Esophagus muscularis mucosa (tissue), 4 donors: ENCODE data around the gene GREB1. TPM values are rescaled to one million over a fixed set of nuclear protein-coding genes. Genes with fewer than 3 reads are reported as not detected.

Experiments used
- DNase-seq: peaks from one replicate; pipeline ENCODE4 v3.0.0-alpha.2; 2017; ENCODE audit errors: extremely low spot score
- H3K27ac ChIP-seq, 4 donors: fragments of 200-600 bp; sonication (generic); replicated peaks in 1 of 4; 1 replicate in 3 of 4; 2 replicates in 1 of 4; pipeline ENCODE4 v1.5.1; 2016 to 2019; ENCODE audit warnings: mild to moderate bottlenecking in 1 of 4
- H3K27me3 ChIP-seq, 4 donors: fragments of 200-600 bp; sonication (generic); one replicate each; pipeline versions ENCODE4 v1.5.1 to v1.6.0; 2016 to 2019
- H3K36me3 ChIP-seq, 4 donors: fragments of 200-600 bp; sonication (generic); one replicate each; pipeline ENCODE4 v1.5.1; 2016 to 2019
- H3K4me1 ChIP-seq, 4 donors: fragments of 200-600 bp; sonication (generic); one replicate each; pipeline ENCODE4 v1.5.1; 2016 to 2019
- H3K4me3 ChIP-seq, 4 donors: fragments of 200-600 bp; sonication (generic); 1 replicate in 2 of 4; 2 replicates in 2 of 4; pipeline ENCODE4 v1.5.1; 2016 to 2019; ENCODE audit warnings: mild to moderate bottlenecking in 4 of 4, moderate library complexity in 1 of 4
- H3K9me3 ChIP-seq, 4 donors: fragments of 200-600 bp; sonication (generic); 1 replicate in 3 of 4; 2 replicates in 1 of 4; pipeline ENCODE4 v1.5.1; 2016 to 2019
- CTCF ChIP-seq, 3 experiments: fragments of 200-600 bp in 2 of 3; fragments of 450-650 bp in 1 of 3; sonication (generic) in 2 of 3; IDR thresholded peaks; one replicate each; pipeline ENCODE4 v1.5.1; 2017 to 2019; ENCODE audit warnings: antibody characterized with exemption in 3 of 3, mild to moderate bottlenecking in 2 of 3, moderate library complexity in 1 of 3
- EP300 ChIP-seq: sonication (generic); formaldehyde crosslinking; IDR thresholded peaks from one replicate; pipeline ENCODE4 v1.6.1; 2017; ENCODE audit warnings: antibody characterized with exemption
- POLR2A ChIP-seq: fragments of 450-650 bp; IDR thresholded peaks from one replicate; pipeline ENCODE4 v1.6.1; 2017; ENCODE audit warnings: antibody characterized with exemption, moderate library complexity, mild to moderate bottlenecking, low read depth
- POLR2AphosphoS5 ChIP-seq, 2 donors: sonication (generic); formaldehyde crosslinking; IDR thresholded peaks; one replicate each; pipeline ENCODE4 v1.6.1; 2017; ENCODE audit warnings: antibody characterized with exemption in 2 of 2
- WGBS: methylation state at CpG from one replicate; pipeline ENCODE4 v1.1.5; 2018; 5-methylcytosine and 5-hydroxymethylcytosine counted together
- intact Hi-C: fragments of 100-400 bp; cut with DNase I; formaldehyde crosslinking; loops from one replicate; pipeline ENCODE4 v1.15.1; 2023
- total RNA-seq, 4 donors: library from RNA; depleted of rRNA; stranded (reverse); fragments of >200 nt; gene quantifications; one replicate each; pipeline versions ENCODE4 v1.1.0 to v1.2.1, GENCODE V29; 2016

The GREB1 gene
- total RNA-seq, 4 donors from 2014 or later, result 3.7 to 11.0 (median 7.7) TPM

DNA sequence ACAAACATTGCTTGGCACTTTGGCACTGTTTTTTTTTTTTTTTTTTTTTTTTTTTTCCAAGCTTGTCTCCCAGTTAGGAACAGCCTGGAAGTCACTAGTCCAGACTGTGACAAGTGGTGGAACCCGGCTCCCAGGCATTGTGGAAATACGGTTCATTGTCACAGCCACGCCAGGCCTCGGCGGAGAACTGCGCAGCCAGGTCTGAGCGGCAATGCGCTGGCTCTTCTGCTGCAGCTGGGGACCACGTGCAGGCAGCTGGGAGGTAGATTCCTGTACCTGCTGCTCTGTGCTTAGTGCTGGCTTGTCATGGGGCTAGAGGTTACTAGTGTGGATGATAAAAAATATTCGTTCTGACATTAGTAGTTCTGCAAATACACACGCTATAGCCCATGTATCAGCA, 131.2 kb downstream of the GREB1 start:
- intact Hi-C loops, result no loop called here
- H3K27me3 ChIP-seq, result peaks cover 0 to 60% (median 0%) of the 10 kb centered on the region in 4 donors
- WGBS, result 78% methylated on average over 8 of the region's 11 CpGs

DNA sequence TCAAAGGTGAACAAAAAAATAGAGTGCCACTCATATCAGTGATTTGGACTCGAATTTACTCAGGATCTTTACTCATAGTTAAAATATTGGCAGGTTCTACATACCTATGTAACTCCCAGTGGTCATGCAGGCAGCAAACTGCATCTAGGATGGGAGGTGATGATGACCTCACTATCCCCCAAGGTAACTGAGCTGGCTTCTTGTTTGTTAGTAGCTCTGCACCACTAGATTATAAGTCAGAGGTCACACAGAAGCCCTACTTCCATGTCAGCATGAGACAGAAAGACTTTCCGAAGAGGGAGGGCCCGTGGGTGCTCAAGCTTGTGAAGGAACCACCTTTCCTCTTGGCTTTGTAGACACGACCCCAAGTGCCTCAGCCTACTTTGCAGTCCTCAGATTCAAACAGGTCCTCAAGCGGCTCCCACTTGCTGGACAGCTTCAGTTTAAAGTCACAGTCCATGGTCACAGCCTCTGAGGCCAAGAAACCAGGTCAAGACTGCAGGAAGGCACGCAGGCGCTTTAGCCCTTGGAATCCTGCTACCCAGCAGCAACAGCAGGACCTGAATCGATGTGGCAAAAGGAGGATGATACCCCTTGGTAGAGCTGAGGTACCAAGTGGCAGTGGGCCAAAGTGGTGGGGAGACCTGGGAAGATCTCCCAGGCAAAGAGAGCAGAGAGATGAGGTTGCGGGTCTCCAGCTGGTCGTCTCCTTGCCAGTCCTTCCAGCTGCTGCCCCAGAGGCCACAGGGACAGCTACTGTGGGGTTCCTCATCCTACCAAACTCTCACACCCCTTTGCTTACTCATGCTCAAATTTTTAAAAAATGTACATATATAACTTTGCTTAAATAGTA, 131.9 kb downstream of the GREB1 start:
- no peak for DNase-seq

More for the DNA sequence above, 131.2 kb downstream of the GREB1 start:
- H3K27ac ChIP-seq, result no peak overlapping the region
- peaks cover 0 to 11% (median 3%) of the 10 kb centered on the region in 4 donors for H3K9me3 ChIP-seq
- TF ChIP-seq POLR2AphosphoS5 (IDR thresholded peaks at IDR 0.05) (no peak), EP300 (no peak), POLR2A (no peak), CTCF (IDR thresholded peaks at IDR 0.05) (no peak)
- peaks cover 0 to 8% (median 7%) of the 10 kb centered on the region in 4 donors for H3K4me1 ChIP-seq
- DNase-seq, result no peak
- no peaks in the 10 kb centered on the region for H3K36me3 ChIP-seq
- no peak overlapping the region for H3K4me3 ChIP-seq

GRCh38 chr2:11667194-11667593, 133.3 kb downstream of the GREB1 start:
- no peak for TF ChIP-seq CTCF (IDR thresholded peaks at IDR 0.05)
- TF ChIP-seq POLR2AphosphoS5 (IDR thresholded peaks at IDR 0.05), result no peak
- TF ChIP-seq POLR2A, result no peak
- no peak for TF ChIP-seq EP300
- Histone ChIP-seq H3K36me3 (no peaks in the 10 kb centered on the region), H3K4me3 (no peak overlapping the region), H3K9me3 (peaks cover 0 to 11% (median 3%) of the 10 kb centered on the region in 4 donors), H3K27me3 (peaks cover 0 to 58% (median 0%) of the 10 kb centered on the region in 4 donors), H3K27ac (no peak overlapping the region), H3K4me1 (peaks cover 0 to 12% (median 11%) of the 10 kb centered on the region in 4 donors)
- 87% methylated on average over 3 of the region's 3 CpGs for WGBS
- DNase-seq, result no peak
- intact Hi-C loops, result no loop called here

More for the DNA sequence above, 131.9 kb downstream of the GREB1 start:
- peaks cover 0 to 61% (median 0%) of the 10 kb centered on the region in 4 donors for H3K27me3 ChIP-seq
- no peaks in the 10 kb centered on the region for H3K36me3 ChIP-seq
- no peak overlapping the region for H3K4me3 ChIP-seq
- H3K27ac ChIP-seq, result no peak overlapping the region
- no peak for TF ChIP-seq CTCF (IDR thresholded peaks at IDR 0.05)
- no peak for TF ChIP-seq POLR2AphosphoS5 (IDR thresholded peaks at IDR 0.05)
- no peak for TF ChIP-seq EP300
- no peak for TF ChIP-seq POLR2A
- WGBS, result 78% methylated on average over 10 of the region's 10 CpGs
- H3K4me1 ChIP-seq, result peaks cover 0 to 12% (median 11%) of the 10 kb centered on the region in 4 donors
- intact Hi-C loops, result no loop called here
- H3K9me3 ChIP-seq, result peaks cover 0 to 11% (median 3%) of the 10 kb centered on the region in 4 donors

DNA sequence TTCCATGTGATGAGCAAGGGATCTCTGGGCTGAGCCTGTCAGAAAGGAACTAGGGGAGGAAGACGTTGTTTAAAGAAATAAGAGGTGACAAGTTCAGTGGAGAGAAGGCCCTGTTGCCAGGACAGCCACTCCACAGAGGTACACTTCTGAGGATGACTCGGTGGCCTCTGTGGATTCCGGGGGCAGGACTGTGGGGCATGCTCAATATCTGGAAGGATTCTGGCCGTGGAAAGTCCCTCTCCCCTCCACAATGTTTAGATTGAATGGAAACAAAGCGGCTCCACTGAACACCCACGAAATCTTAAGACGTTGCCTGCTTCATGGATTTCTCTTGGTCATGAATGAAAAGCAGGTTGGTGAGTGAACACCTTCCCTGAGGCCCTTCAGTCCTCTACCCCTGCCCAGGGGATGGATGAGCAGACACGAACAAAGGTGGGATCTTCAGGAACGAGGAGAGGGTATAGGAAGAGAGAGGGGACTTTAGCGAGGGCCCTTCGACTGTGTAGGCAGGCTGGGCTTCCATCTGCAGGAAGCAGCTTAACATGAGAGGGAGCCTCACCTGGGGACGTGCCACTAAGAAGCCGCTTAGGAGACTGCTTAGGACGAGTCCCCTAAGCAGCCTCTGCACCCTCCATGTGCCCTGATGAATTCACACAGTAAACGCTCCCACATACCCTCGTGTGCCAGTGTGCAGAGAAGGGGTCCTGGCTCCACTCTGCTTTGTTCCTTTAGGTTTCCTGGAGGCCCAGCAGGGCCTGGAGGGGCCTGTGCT, 134.2 kb downstream of the GREB1 start:
- intact Hi-C loops, result no loop called here
- 76% methylated on average over 15 of the region's 16 CpGs for WGBS
- no peak for DNase-seq
- Histone ChIP-seq H3K27me3 (peaks cover 0 to 54% (median 0%) of the 10 kb centered on the region in 4 donors), H3K27ac (no peak overlapping the region), H3K4me3 (no peak overlapping the region), H3K4me1 (peaks cover 0 to 12% (median 11%) of the 10 kb centered on the region in 4 donors), H3K36me3 (no peaks in the 10 kb centered on the region), H3K9me3 (peaks cover 0 to 4% (median 1%) of the 10 kb centered on the region in 4 donors)
- no peak for TF ChIP-seq POLR2A
- TF ChIP-seq POLR2AphosphoS5 (IDR thresholded peaks at IDR 0.05), result no peak
- TF ChIP-seq CTCF (IDR thresholded peaks at IDR 0.05), result no peak
- no peak for TF ChIP-seq EP300
